Activated CD8-positive, alpha-beta T cell treated with anti-CD3 and anti-CD28 coated beads for 36 hours (primary cell): ENCODE data around the gene SLC38A10. TPM values are rescaled to one million over a fixed set of nuclear protein-coding genes. Genes with fewer than 3 reads are reported as not detected.

Source experiments
- ATAC-seq: fragments of 200-7000 bp; cut with Tn5 transposase; one replicate; pipeline ENCODE4 v1.10.0; 2021; ENCODE audit warnings: mild to moderate bottlenecking, moderate library complexity
- CTCF ChIA-PET: fragments of 350-600 bp; sonication (Branson Sonifier 250); formaldehyde crosslinking; loops from one replicate; lab custom pipeline; 2021; ENCODE audit warnings: antibody characterized with exemption; lab: Charles Lee
- POLR2A ChIA-PET: fragments of 350-600 bp; sonication (Branson Sonifier 250); formaldehyde crosslinking; loops from one replicate; lab custom pipeline; 2021; ENCODE audit warnings: antibody characterized with exemption; lab: Charles Lee
- DNase-seq: peaks from one replicate; pipeline ENCODE4 v3.0.0-alpha.2; 2020
- H3K27ac Mint-ChIP-seq: one replicate; pipeline ENCODE4 v1.8.0; 2021; ENCODE audit warnings: mild to moderate bottlenecking, mixed read lengths
- H3K27me3 Mint-ChIP-seq: one replicate; pipeline ENCODE4 v1.8.0; 2021; ENCODE audit warnings: mixed read lengths
- H3K36me3 Mint-ChIP-seq: one replicate; pipeline ENCODE4 v1.8.0; 2021; ENCODE audit warnings: low read depth, mixed read lengths
- H3K4me1 Mint-ChIP-seq: one replicate; pipeline ENCODE4 v1.8.0; 2021; ENCODE audit warnings: low read depth, mixed read lengths
- H3K4me3 Mint-ChIP-seq: one replicate; pipeline ENCODE4 v1.8.0; 2021; ENCODE audit warnings: mild to moderate bottlenecking, moderate library complexity, mixed read lengths
- H3K9me3 Mint-ChIP-seq: one replicate; pipeline ENCODE4 v1.8.0; 2021; ENCODE audit warnings: mixed read lengths
- CTCF ChIP-seq: fragments of 200-600 bp; IDR thresholded peaks from one replicate; pipeline ENCODE4 v1.8.0; 2022; ENCODE audit warnings: antibody characterized with exemption, mild to moderate bottlenecking
- intact Hi-C: fragments of 100-400 bp; cut with micrococcal nuclease; formaldehyde crosslinking; loops from one replicate; pipeline ENCODE4 v1.10.0; 2022
- total RNA-seq, 2 experiments: library from RNA; stranded (reverse); gene quantifications; one replicate each; pipeline ENCODE4 v1.2.3, GENCODE V29; 2021

Gene SLC38A10
- total RNA-seq, 2 experiments from 2014 or later, result 42.7 to 45.4 TPM

- Mint-ChIP-seq H3K36me3 (no peaks in the 10 kb centered on the region), H3K27me3 (no peaks in the 10 kb centered on the region), H3K4me3 (no peak overlapping the region), H3K9me3 (no peaks in the 10 kb centered on the region), H3K27ac (no peak overlapping the region), H3K4me1 (peaks cover 2% of the 10 kb centered on the region)
- no peak for TF ChIP-seq CTCF
- DNase-seq, result no peak
- POLR2A ChIA-PET, result no interaction called here
- ATAC-seq, result no peak
- intact Hi-C loops, result no loop called here
- CTCF ChIA-PET, result no interaction called here
These were observed 86.5 kb downstream of the SLC38A10 start for GRCh38 chr17:81208651-81209050.

- ATAC-seq (peak; percentile 39), DNase-seq (peak; percentile 14)
- TF ChIP-seq CTCF, result no peak
- Mint-ChIP-seq H3K36me3 (no peaks in the 10 kb centered on the region), H3K27me3 (no peaks in the 10 kb centered on the region), H3K27ac (no peak overlapping the region), H3K4me1 (peaks cover 2% of the 10 kb centered on the region), H3K4me3 (no peak overlapping the region), H3K9me3 (no peaks in the 10 kb centered on the region)
- CTCF ChIA-PET, result no interaction called here
- intact Hi-C loops, result no loop called here
- POLR2A ChIA-PET, result no interaction called here
These were observed 87.2 kb downstream of the SLC38A10 start for GRCh38 chr17:81207610-81208581.

- intact Hi-C loops, result no loop called here
- Mint-ChIP-seq H3K27ac (no peak overlapping the region), H3K9me3 (no peaks in the 10 kb centered on the region), H3K36me3 (no peaks in the 10 kb centered on the region), H3K4me1 (no peaks in the 10 kb centered on the region), H3K27me3 (no peaks in the 10 kb centered on the region), H3K4me3 (no peak overlapping the region)
- CTCF ChIA-PET, result no interaction called here
- ATAC-seq (no peak), DNase-seq (no peak)
- no peak for TF ChIP-seq CTCF
- POLR2A ChIA-PET, result no interaction called here
These were observed 88.5 kb downstream of the SLC38A10 start for GRCh38 chr17:81206657-81207056.

GRCh38 chr17:81206166-81206565 is 88.9 kb downstream of the SLC38A10 start:
- TF ChIP-seq CTCF, result no peak
- Mint-ChIP-seq H3K4me1 (no peaks in the 10 kb centered on the region), H3K9me3 (no peaks in the 10 kb centered on the region), H3K27me3 (no peaks in the 10 kb centered on the region), H3K4me3 (no peak overlapping the region), H3K27ac (no peak overlapping the region), H3K36me3 (no peaks in the 10 kb centered on the region)
- no peak for DNase-seq
- intact Hi-C loops, result no loop called here
- ATAC-seq, result no peak
- ChIA-PET POLR2A (no interaction called here), CTCF (no interaction called here)

GRCh38 chr17:81204578-81204977 is 90.5 kb downstream of the SLC38A10 start:
- DNase-seq (no peak), ATAC-seq (no peak)
- Mint-ChIP-seq H3K36me3 (no peaks in the 10 kb centered on the region), H3K9me3 (no peaks in the 10 kb centered on the region), H3K4me1 (no peaks in the 10 kb centered on the region), H3K4me3 (no peak overlapping the region), H3K27me3 (no peaks in the 10 kb centered on the region), H3K27ac (no peak overlapping the region)
- ChIA-PET POLR2A (interaction anchor here (0.6 to 0.9 kb wide), 2 partner anchors 8 to 77 kb away, joined by 3 to 4 read pairs; no protein-coding TSS in a partner anchor), CTCF (no interaction called here)
- no peak for TF ChIP-seq CTCF
- intact Hi-C loops, result no loop called here
